H9 (cell line): ENCODE results near the gene CA7. TPM values are rescaled to one million over a fixed set of nuclear protein-coding genes. Genes with fewer than 3 reads are reported as not detected.

Experiments used
- DNase-seq: peaks from one replicate; pipeline ENCODE4 v3.0.0-alpha.2; 2017
- H2AFZ ChIP-seq: one replicate; pipeline ENCODE4 v1.6.1; 2013; ENCODE audit warnings: mild to moderate bottlenecking, low read length, control low read depth, moderate library complexity
- H2AK5ac ChIP-seq: 2 replicates; pipeline ENCODE4 v1.6.1; 2013; ENCODE audit warnings: low read length, control low read depth, mixed read lengths; ENCODE audit not compliant: insufficient read length
- H2BK120ac ChIP-seq: one replicate; pipeline ENCODE4 v1.6.1; 2013; ENCODE audit warnings: low read depth, mild to moderate bottlenecking, low read length, control low read depth, inconsistent platforms; ENCODE audit not compliant: poor library complexity, severe bottlenecking
- H2BK12ac ChIP-seq: 2 replicates; pipeline ENCODE4 v1.6.1; 2013; ENCODE audit warnings: low read length, control low read depth, mixed read lengths, low read depth; ENCODE audit not compliant: insufficient read length
- H2BK15ac ChIP-seq: 2 replicates; pipeline ENCODE4 v1.6.1; 2013; ENCODE audit warnings: low read depth, low read length, control low read depth
- H2BK20ac ChIP-seq: one replicate; pipeline ENCODE4 v1.6.1; 2013; ENCODE audit warnings: low read depth, mild to moderate bottlenecking, low read length, control low read depth, inconsistent platforms; ENCODE audit not compliant: poor library complexity, severe bottlenecking
- H2BK5ac ChIP-seq: 2 replicates; pipeline ENCODE4 v1.6.1; 2013; ENCODE audit warnings: low read length, control low read depth, mixed read lengths; ENCODE audit not compliant: insufficient read length
- H3K14ac ChIP-seq: 2 replicates; pipeline ENCODE4 v1.6.1; 2013; ENCODE audit warnings: low read length, control low read depth; ENCODE audit not compliant: insufficient read depth
- H3K18ac ChIP-seq: 2 replicates; pipeline ENCODE4 v1.6.1; 2013; ENCODE audit warnings: low read depth, mild to moderate bottlenecking, mixed read lengths, low read length, control low read depth; ENCODE audit not compliant: insufficient read length
- H3K23ac ChIP-seq: 2 replicates; pipeline ENCODE4 v1.6.1; 2013; ENCODE audit warnings: low read length, control low read depth, mixed read lengths, low read depth; ENCODE audit not compliant: insufficient read length
- H3K23me2 ChIP-seq: 2 replicates; pipeline ENCODE4 v1.6.1; 2013; ENCODE audit warnings: low read depth, mild to moderate bottlenecking, mixed read lengths, low read length, control low read depth; ENCODE audit not compliant: insufficient read length, poor library complexity, severe bottlenecking
- H3K27ac ChIP-seq: 2 replicates; pipeline ENCODE4 v1.5.1; 2013; ENCODE audit warnings: low read length, control low read depth, mixed read lengths, low read depth; ENCODE audit not compliant: insufficient read length
- H3K27me3 ChIP-seq: 2 replicates; pipeline ENCODE4 v1.6.1; 2013; ENCODE audit warnings: low read length, control low read depth, inconsistent platforms; ENCODE audit not compliant: insufficient read depth
- H3K4ac ChIP-seq: 2 replicates; pipeline ENCODE4 v1.6.1; 2013; ENCODE audit warnings: low read depth, mild to moderate bottlenecking, control low read depth, inconsistent platforms, low read length, moderate library complexity
- H3K4me1 ChIP-seq: 2 replicates; pipeline ENCODE4 v1.6.1; 2013; ENCODE audit warnings: low read length, control low read depth, inconsistent platforms; ENCODE audit not compliant: insufficient read depth
- H3K4me2 ChIP-seq: 2 replicates; pipeline ENCODE4 v1.6.1; 2013; ENCODE audit warnings: low read length, control low read depth, mixed read lengths; ENCODE audit not compliant: insufficient read length, insufficient read depth
- H3K56ac ChIP-seq: 2 replicates; pipeline ENCODE4 v1.6.1; 2013; ENCODE audit warnings: low read depth, mild to moderate bottlenecking, mixed read lengths, low read length, control low read depth; ENCODE audit not compliant: insufficient read length
- H3K79me1 ChIP-seq: 2 replicates; pipeline ENCODE4 v1.6.1; 2013; ENCODE audit warnings: low read depth, mild to moderate bottlenecking, moderate library complexity, low read length, control low read depth, inconsistent platforms; ENCODE audit not compliant: insufficient read depth, poor library complexity, severe bottlenecking
- H3K79me2 ChIP-seq: 2 replicates; pipeline ENCODE4 v1.6.1; 2013; ENCODE audit warnings: low read length, control low read depth, inconsistent platforms; ENCODE audit not compliant: insufficient read depth
- H3K9ac ChIP-seq: 2 replicates; pipeline ENCODE4 v1.6.1; 2013; ENCODE audit warnings: low read length, control low read depth, mixed read lengths; ENCODE audit not compliant: insufficient read length; ENCODE audit errors: extremely low read depth
- H3K9me3 ChIP-seq: one replicate; pipeline ENCODE4 v1.6.1; 2013; ENCODE audit warnings: low read depth, low read length, inconsistent platforms; ENCODE audit not compliant: control insufficient read depth
- H3T11ph ChIP-seq: one replicate; pipeline ENCODE4 v1.6.1; 2013; ENCODE audit warnings: mild to moderate bottlenecking, low read length, control low read depth, inconsistent platforms
- H4K20me1 ChIP-seq: one replicate; pipeline ENCODE4 v1.6.1; 2013; ENCODE audit not compliant: control insufficient read depth, insufficient read length, insufficient read depth
- H4K5ac ChIP-seq: 2 replicates; pipeline ENCODE4 v1.6.1; 2013; ENCODE audit warnings: low read depth, mild to moderate bottlenecking, mixed read lengths, low read length, control low read depth; ENCODE audit not compliant: insufficient read length
- H4K8ac ChIP-seq: replicated peaks from 2 replicates; pipeline ENCODE4 v1.6.1; 2013; ENCODE audit warnings: low read length, control low read depth, mixed read lengths, low read depth; ENCODE audit not compliant: insufficient read length
- H4K91ac ChIP-seq: 2 replicates; pipeline ENCODE4 v1.6.1; 2013; ENCODE audit warnings: low read depth, mild to moderate bottlenecking, moderate library complexity, mixed read lengths, low read length, control low read depth; ENCODE audit not compliant: insufficient read length
- H3K27ac Mint-ChIP-seq, 3 experiments: 2 replicates in 2 of 3; 3 replicates in 1 of 3; pipeline ENCODE4 v1.8.0; 2020 to 2021; ENCODE audit warnings: mixed read lengths in 3 of 3, mild to moderate bottlenecking in 1 of 3, moderate library complexity in 1 of 3
- H3K27me3 Mint-ChIP-seq: 2 replicates; pipeline ENCODE4 v1.8.0; 2021; ENCODE audit warnings: low read depth, mild to moderate bottlenecking, moderate library complexity, mixed read lengths
- H3K36me3 Mint-ChIP-seq, 3 experiments: 2 replicates in 2 of 3; 3 replicates in 1 of 3; pipeline ENCODE4 v1.8.0; 2020 to 2021; ENCODE audit warnings: low read depth in 3 of 3, mixed read lengths in 3 of 3; ENCODE audit not compliant: insufficient read depth in 1 of 3
- H3K4me1 Mint-ChIP-seq, 2 experiments: 2 replicates each; pipeline ENCODE4 v1.8.0; 2020; ENCODE audit warnings: mixed read lengths in 2 of 2
- H3K4me3 Mint-ChIP-seq, 2 experiments: 2 replicates in 1 of 2; 3 replicates in 1 of 2; pipeline ENCODE4 v1.8.0; 2020 to 2021; ENCODE audit warnings: mild to moderate bottlenecking in 2 of 2, mixed read lengths in 2 of 2, moderate library complexity in 1 of 2
- H3K9me3 Mint-ChIP-seq, 2 experiments: 2 replicates in 1 of 2; 3 replicates in 1 of 2; pipeline ENCODE4 v1.8.0; 2020; ENCODE audit warnings: mild to moderate bottlenecking in 2 of 2, mixed read lengths in 2 of 2, moderate library complexity in 1 of 2
- WGBS: extraction: QIAGEN DNeasy Blood & Tissue Kit; methylation state at CpG from one replicate; pipeline ENCODE4 v1.1.7; 2013; ENCODE audit warnings: missing lambda C conversion rate, low lambda C conversion rate, mixed read lengths; ENCODE audit not compliant: insufficient read length; ENCODE audit errors: extremely low coverage; 5-methylcytosine and 5-hydroxymethylcytosine counted together
- total RNA-seq: library from RNA; stranded (reverse); gene quantifications from 2 replicates; pipeline ENCODE4 v1.2.1, GENCODE V29; 2021
- TF ChIP-seq, protein P1 (sequence below): fragments of 200-600 bp; sonication (generic); conservative IDR thresholded peaks from 3 replicates; pipeline ENCODE4 v1.8.0; 2021; ENCODE audit warnings: antibody characterized with exemption, mild to moderate bottlenecking

CA7 gene
- total RNA-seq, 1 experiment from 2014 or later = 0.81 TPM

DNA sequence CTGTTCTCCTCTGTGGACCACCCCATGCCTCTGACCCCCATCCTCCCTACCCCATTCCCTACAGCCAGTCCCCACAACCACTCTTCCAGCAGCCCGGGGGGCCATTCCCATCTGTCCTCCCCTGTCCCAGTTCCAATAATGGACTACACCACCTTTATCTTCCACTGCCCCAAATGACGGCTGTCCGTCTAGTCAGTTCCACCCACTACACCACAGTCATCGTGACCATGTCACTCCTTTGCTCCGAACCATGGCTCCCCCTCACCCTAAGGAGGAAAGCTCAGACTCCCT is 51.4 kb downstream of the CA7 start:
- no peak overlapping the region for H4K8ac ChIP-seq
- no peak overlapping the region for H3K14ac ChIP-seq
- H2BK5ac ChIP-seq = no peak overlapping the region
- no peak overlapping the region for H3K4me3 Mint-ChIP-seq
- H3K4me1 Mint-ChIP-seq = peaks cover 12 to 16% of the 10 kb centered on the region in 2 experiments
- no CpG with 5 or more reads among the region's 5 CpGs for WGBS
- peaks cover 3% of the 10 kb centered on the region for H3K27me3 Mint-ChIP-seq
- H3K36me3 Mint-ChIP-seq = peaks cover 0 to 7% (median 0%) of the 10 kb centered on the region in 3 experiments; a peak in 2 of 7 replicates
- H3K23ac ChIP-seq = no peak overlapping the region
- H3K27ac ChIP-seq = no peak overlapping the region
- H2BK20ac ChIP-seq = no peak overlapping the region
- H3K27ac Mint-ChIP-seq = no peak overlapping the region; a peak in 1 of 7 replicates
- no peak overlapping the region for H3K56ac ChIP-seq
- H3K9ac ChIP-seq = no peak overlapping the region
- no peak overlapping the region for H4K91ac ChIP-seq
- H2BK120ac ChIP-seq = no peak overlapping the region
- H3K9me3 ChIP-seq = no peaks in the 10 kb centered on the region
- H2AFZ ChIP-seq = no peak overlapping the region
- H3T11ph ChIP-seq = no peak overlapping the region
- H3K79me1 ChIP-seq = no peaks in the 10 kb centered on the region
- no peak for DNase-seq
- no peaks in the 10 kb centered on the region for H3K27me3 ChIP-seq
- H3K79me2 ChIP-seq = no peaks in the 10 kb centered on the region
- no peak overlapping the region for H2BK15ac ChIP-seq
- H3K9me3 Mint-ChIP-seq = no peaks in the 10 kb centered on the region
- no peak overlapping the region for H3K4me2 ChIP-seq
- no peak overlapping the region for H2BK12ac ChIP-seq
- no peaks in the 10 kb centered on the region for H3K23me2 ChIP-seq
- H2AK5ac ChIP-seq = no peak overlapping the region
- H4K5ac ChIP-seq = no peak overlapping the region
- H4K20me1 ChIP-seq = peaks cover 4% of the 10 kb centered on the region
- TF ChIP-seq, protein P1, sequence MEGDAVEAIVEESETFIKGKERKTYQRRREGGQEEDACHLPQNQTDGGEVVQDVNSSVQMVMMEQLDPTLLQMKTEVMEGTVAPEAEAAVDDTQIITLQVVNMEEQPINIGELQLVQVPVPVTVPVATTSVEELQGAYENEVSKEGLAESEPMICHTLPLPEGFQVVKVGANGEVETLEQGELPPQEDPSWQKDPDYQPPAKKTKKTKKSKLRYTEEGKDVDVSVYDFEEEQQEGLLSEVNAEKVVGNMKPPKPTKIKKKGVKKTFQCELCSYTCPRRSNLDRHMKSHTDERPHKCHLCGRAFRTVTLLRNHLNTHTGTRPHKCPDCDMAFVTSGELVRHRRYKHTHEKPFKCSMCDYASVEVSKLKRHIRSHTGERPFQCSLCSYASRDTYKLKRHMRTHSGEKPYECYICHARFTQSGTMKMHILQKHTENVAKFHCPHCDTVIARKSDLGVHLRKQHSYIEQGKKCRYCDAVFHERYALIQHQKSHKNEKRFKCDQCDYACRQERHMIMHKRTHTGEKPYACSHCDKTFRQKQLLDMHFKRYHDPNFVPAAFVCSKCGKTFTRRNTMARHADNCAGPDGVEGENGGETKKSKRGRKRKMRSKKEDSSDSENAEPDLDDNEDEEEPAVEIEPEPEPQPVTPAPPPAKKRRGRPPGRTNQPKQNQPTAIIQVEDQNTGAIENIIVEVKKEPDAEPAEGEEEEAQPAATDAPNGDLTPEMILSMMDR = no peak
- no peak overlapping the region for H3K4ac ChIP-seq
- no peaks in the 10 kb centered on the region for H3K4me1 ChIP-seq
- no peak overlapping the region for H3K18ac ChIP-seq
